K562 (cell line): ENCODE data around the gene PGAP3. TPM values are rescaled to one million over a fixed set of nuclear protein-coding genes. Genes with fewer than 3 reads are reported as not detected.
A peak's percentile ranks its signal among the peaks of the same experiment; 100 is the strongest.

Source experiments
- BCOR ChIP-seq: fragments of 450-650 bp; IDR thresholded peaks from 2 replicates; pipeline ENCODE4 v1.6.1; 2016
- CEBPB ChIP-seq: fragments of 450-650 bp; IDR thresholded peaks from 2 replicates; pipeline ENCODE4 v1.6.1; 2016; ENCODE audit warnings: missing genetic modification characterization, missing compliant biosample characterization
- CREM ChIP-seq: IDR thresholded peaks from 2 replicates; pipeline ENCODE4 v1.6.1; 2014; ENCODE audit warnings: antibody characterized with exemption, low read depth
- EHMT2 ChIP-seq: fragments of 450-650 bp; IDR thresholded peaks from 2 replicates; pipeline ENCODE4 v1.6.1; 2018; ENCODE audit warnings: antibody characterized with exemption
- ETS2 ChIP-seq: IDR thresholded peaks from 2 replicates; pipeline ENCODE4 v1.6.1; 2016; ENCODE audit warnings: borderline replicate concordance, missing genetic modification characterization, mild to moderate bottlenecking, moderate library complexity, missing compliant biosample characterization; ENCODE audit not compliant: poor library complexity, severe bottlenecking
- FOXA1 ChIP-seq: fragments of 450-650 bp; IDR thresholded peaks from 2 replicates; pipeline ENCODE4 v1.6.1; 2016; ENCODE audit warnings: mild to moderate bottlenecking, borderline replicate concordance
- FOXK2 ChIP-seq, 2 experiments: fragments of 450-650 bp; IDR thresholded peaks in 1 of 2; conservative IDR thresholded peaks in 1 of 2; 2 replicates each; pipeline ENCODE4 v1.6.1; 2016; ENCODE audit warnings: low read depth in 2 of 2, mild to moderate bottlenecking in 1 of 2
- GABPB1 ChIP-seq: sonication (generic); formaldehyde crosslinking; IDR thresholded peaks from 2 replicates; pipeline ENCODE4 v1.8.0; 2022; ENCODE audit warnings: mild to moderate bottlenecking, missing genetic modification reagents
- GTF2F1 ChIP-seq: IDR thresholded peaks from 2 replicates; pipeline ENCODE4 v1.6.1; 2011; ENCODE audit warnings: low read depth, low read length, improper control_type of control experiment
- JUND ChIP-seq, 2 experiments: IDR thresholded peaks; 2 replicates in 1 of 2; 3 replicates in 1 of 2; pipeline ENCODE4 v1.6.1; 2011; ENCODE audit warnings: borderline replicate concordance in 2 of 2, low read depth in 2 of 2, low read length in 2 of 2, improper control_type of control experiment in 1 of 2, missing biosample characterization in 1 of 2, missing genetic modification characterization in 1 of 2, missing genetic modification reagents in 1 of 2
- KLF16 ChIP-seq: IDR thresholded peaks from 2 replicates; pipeline ENCODE4 v1.6.1; 2016; ENCODE audit warnings: antibody characterized with exemption
- NBN ChIP-seq: fragments of 450-650 bp; IDR thresholded peaks from 2 replicates; pipeline ENCODE4 v1.6.1; 2016; ENCODE audit warnings: low read depth, mild to moderate bottlenecking
- NEUROD1 ChIP-seq: fragments of 150-350 bp; IDR thresholded peaks from 2 replicates; pipeline ENCODE4 v1.6.1; 2014; ENCODE audit warnings: borderline replicate concordance, low read length, low read depth; ENCODE audit not compliant: partially characterized antibody
- PML ChIP-seq: IDR thresholded peaks from 2 replicates; pipeline ENCODE4 v1.6.1; 2012; ENCODE audit warnings: low read length, inconsistent platforms
- RAD51 ChIP-seq: fragments of 450-650 bp; IDR thresholded peaks from 2 replicates; pipeline ENCODE4 v1.7.1; 2016; ENCODE audit warnings: low read depth, mild to moderate bottlenecking, borderline replicate concordance
- SAFB2 ChIP-seq: fragments of 200-400 bp; formaldehyde crosslinking; IDR thresholded peaks from 2 replicates; pipeline ENCODE4 v1.6.1; 2018; ENCODE audit warnings: borderline replicate concordance, low read length, low read depth, moderate library complexity; ENCODE audit not compliant: severe bottlenecking
- SAP30 ChIP-seq: fragments of 200-600 bp; sonication (generic); IDR thresholded peaks from 2 replicates; pipeline ENCODE4 v1.6.1; 2012; ENCODE audit warnings: borderline replicate concordance, low read depth, mild to moderate bottlenecking, moderate library complexity, low read length, control low read depth, inconsistent platforms; ENCODE audit not compliant: insufficient read depth, poor library complexity, severe bottlenecking
- SMARCC2 ChIP-seq: fragments of 450-650 bp; IDR thresholded peaks from 2 replicates; pipeline ENCODE4 v1.6.1; 2017; ENCODE audit warnings: antibody characterized with exemption, moderate library complexity, mild to moderate bottlenecking, low read depth
- TAL1 ChIP-seq: fragments of 450-650 bp; IDR thresholded peaks from 2 replicates; pipeline ENCODE4 v1.6.1; 2016; ENCODE audit warnings: mild to moderate bottlenecking
- ZKSCAN1 ChIP-seq: fragments of 150-350 bp; IDR thresholded peaks from 2 replicates; pipeline ENCODE4 v1.6.1; 2016; ENCODE audit warnings: low read depth, low read length
- ZNF174 ChIP-seq: fragments of 250-450 bp; sonication (Bioruptor Pico); IDR thresholded peaks from 2 replicates; pipeline ENCODE4 v1.4.0; 2020; ENCODE audit warnings: mild to moderate bottlenecking
- ZNF197 ChIP-seq: fragments of 200-800 bp; sonication (Bioruptor generic); IDR thresholded peaks from 2 replicates; pipeline ENCODE4 v1.6.1; 2016; ENCODE audit warnings: low read depth, missing genetic modification characterization, missing compliant biosample characterization
- polyA plus RNA-seq, 8 experiments: library from polyadenylated mRNA; depleted of rRNA in 4 of 8; stranded (reverse) in 5 of 8; unstranded in 3 of 8; fragments of >200 nt; fragmentation: Nextera tagmentation in 2 of 8; fragmentation: Illumina TruSeq in 1 of 8; extraction: Ambion mirVana in 2 of 8; extraction: Trizol in 1 of 8; gene quantifications; 2 replicates each; pipeline versions ENCODE4 v1.2.1 to v1.2.3, GENCODE V29; 2011 to 2014; ENCODE audit warnings: inconsistent platforms in 1 of 8, missing spikeins in 1 of 8
- total RNA-seq, 7 experiments: library from RNA; depleted of rRNA in 6 of 7; stranded (reverse); fragments of >200 nt in 6 of 7; fragmentation: Illumina TruSeq in 2 of 7; extraction: Trizol in 2 of 7; gene quantifications; 2 replicates each; pipeline versions ENCODE4 v1.2.1 to v1.2.3, GENCODE V29; 2011 to 2021; ENCODE audit warnings: low replicate concordance in 1 of 7
- TF ChIP-seq, protein P1 (sequence below): sonication (generic); formaldehyde crosslinking; IDR thresholded peaks from 2 replicates; pipeline ENCODE4 v1.8.1; 2023; ENCODE audit warnings: mild to moderate bottlenecking, missing genetic modification reagents, moderate library complexity
- TF ChIP-seq, protein P2 (sequence below): fragments of 450-650 bp; IDR thresholded peaks from 2 replicates; pipeline ENCODE4 v1.6.1; 2016; ENCODE audit warnings: mild to moderate bottlenecking

PGAP3 gene
- total and polyA plus RNA-seq, 9 of the 15 experiments (the other 6 are each of a cell fraction or from before 2014, with no cell fraction given): 0.38 to 9.4 (median 4.5) TPM

DNA sequence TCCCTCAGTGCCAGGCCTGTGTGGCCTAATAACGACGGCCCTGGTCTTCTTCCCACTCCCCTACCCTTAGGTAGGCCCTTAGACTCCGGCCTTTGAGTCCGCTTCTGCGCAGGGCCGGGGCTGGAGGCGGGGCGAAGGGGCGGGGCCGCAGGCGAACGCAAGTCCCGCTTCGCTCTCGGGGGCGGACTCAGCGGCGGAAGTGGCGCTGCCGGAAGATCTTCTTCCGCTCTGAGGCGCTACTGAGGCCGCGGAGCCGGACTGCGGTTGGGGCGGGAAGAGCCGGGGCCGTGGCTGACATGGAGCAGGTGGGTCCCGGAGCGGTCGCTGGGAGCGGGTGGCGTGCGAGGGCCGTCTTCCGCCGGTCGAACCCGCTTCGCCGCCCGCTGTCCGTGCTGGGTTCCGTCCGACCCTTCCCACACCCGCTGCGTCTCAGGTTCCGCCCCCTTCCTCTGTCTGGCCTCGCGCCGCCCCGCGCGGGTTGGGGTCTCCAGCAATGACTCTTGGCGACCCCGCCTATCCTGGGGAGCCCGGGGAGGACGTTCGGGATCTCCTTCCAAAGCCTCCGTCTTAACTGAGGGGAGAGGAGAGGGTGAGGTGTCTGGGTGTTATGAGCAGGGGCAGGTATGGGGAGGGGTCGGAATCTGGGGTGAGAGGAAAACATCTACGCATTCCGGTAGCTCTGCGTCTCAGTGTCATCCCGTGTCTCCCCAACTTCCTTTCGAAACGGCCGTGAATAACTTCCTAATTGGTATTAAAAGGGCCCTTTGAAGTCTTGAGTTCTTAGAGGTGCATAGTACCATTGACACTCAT, 50.7 kb downstream of the PGAP3 start, which contains the start of gene STARD3 (continued):
- TF ChIP-seq ZNF174 (CRISPR knock-in tag): no peak
- TF ChIP-seq FOXA1: no peak
- no peak for TF ChIP-seq SAFB2
- TF ChIP-seq GABPB1 (CRISPR knock-in tag): peak; percentile 95
- TF ChIP-seq, protein P1, sequence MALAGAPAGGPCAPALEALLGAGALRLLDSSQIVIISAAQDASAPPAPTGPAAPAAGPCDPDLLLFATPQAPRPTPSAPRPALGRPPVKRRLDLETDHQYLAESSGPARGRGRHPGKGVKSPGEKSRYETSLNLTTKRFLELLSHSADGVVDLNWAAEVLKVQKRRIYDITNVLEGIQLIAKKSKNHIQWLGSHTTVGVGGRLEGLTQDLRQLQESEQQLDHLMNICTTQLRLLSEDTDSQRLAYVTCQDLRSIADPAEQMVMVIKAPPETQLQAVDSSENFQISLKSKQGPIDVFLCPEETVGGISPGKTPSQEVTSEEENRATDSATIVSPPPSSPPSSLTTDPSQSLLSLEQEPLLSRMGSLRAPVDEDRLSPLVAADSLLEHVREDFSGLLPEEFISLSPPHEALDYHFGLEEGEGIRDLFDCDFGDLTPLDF (CRISPR knock-in tag): peak; percentile 80; the same call in 1 of the 2 replicates
- TF ChIP-seq SAP30: peak; percentile 52
- TF ChIP-seq ETS2 (tag): no peak
- peak; percentile 17; the same call in 1 of the 2 replicates for TF ChIP-seq JUND (IDR thresholded peaks at IDR 0.05; ENCODE audit: borderline replicate concordance, low read depth, low read length)
- no peak; the same call in 2 of the 3 replicates for TF ChIP-seq JUND (tag; IDR thresholded peaks at IDR 0.05; ENCODE audit: borderline replicate concordance, low read depth, low read length)
- peak; percentile 47; the same call in 1 of the 2 replicates for TF ChIP-seq NBN
- TF ChIP-seq KLF16: 0 out of 2 replicates have a peak, but pooled peaks have one; percentile 1
- TF ChIP-seq, protein P2, sequence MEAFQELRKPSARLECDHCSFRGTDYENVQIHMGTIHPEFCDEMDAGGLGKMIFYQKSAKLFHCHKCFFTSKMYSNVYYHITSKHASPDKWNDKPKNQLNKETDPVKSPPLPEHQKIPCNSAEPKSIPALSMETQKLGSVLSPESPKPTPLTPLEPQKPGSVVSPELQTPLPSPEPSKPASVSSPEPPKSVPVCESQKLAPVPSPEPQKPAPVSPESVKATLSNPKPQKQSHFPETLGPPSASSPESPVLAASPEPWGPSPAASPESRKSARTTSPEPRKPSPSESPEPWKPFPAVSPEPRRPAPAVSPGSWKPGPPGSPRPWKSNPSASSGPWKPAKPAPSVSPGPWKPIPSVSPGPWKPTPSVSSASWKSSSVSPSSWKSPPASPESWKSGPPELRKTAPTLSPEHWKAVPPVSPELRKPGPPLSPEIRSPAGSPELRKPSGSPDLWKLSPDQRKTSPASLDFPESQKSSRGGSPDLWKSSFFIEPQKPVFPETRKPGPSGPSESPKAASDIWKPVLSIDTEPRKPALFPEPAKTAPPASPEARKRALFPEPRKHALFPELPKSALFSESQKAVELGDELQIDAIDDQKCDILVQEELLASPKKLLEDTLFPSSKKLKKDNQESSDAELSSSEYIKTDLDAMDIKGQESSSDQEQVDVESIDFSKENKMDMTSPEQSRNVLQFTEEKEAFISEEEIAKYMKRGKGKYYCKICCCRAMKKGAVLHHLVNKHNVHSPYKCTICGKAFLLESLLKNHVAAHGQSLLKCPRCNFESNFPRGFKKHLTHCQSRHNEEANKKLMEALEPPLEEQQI: no peak
- no peak for TF ChIP-seq ZNF197
- no peak; the same call in 1 of the 2 replicates for TF ChIP-seq PML
- TF ChIP-seq FOXK2 (conservative IDR thresholded peaks at IDR 0.05 in 1 of 2, IDR thresholded peaks at IDR 0.05 in 1 of 2; ENCODE audit: low read depth in 2 of 2): no peak
- no peak for TF ChIP-seq CEBPB (tag)
- TF ChIP-seq BCOR: no peak; the same call in 1 of the 2 replicates
- no peak for TF ChIP-seq SMARCC2
- TF ChIP-seq TAL1: no peak
- TF ChIP-seq NEUROD1: no peak
- peak; percentile 76 for TF ChIP-seq CREM
- no peak for TF ChIP-seq RAD51
- TF ChIP-seq GTF2F1: no peak
- no peak for TF ChIP-seq ZKSCAN1
- no peak for TF ChIP-seq EHMT2
